Karpas-422 (cell line): ENCODE measurements around the gene TMEM145. TPM values are rescaled to one million over a fixed set of nuclear protein-coding genes. Genes with fewer than 3 reads are reported as not detected.

ENCODE experiments used
- DNase-seq: peaks from one replicate; pipeline ENCODE4 v3.0.0-alpha.2; 2015
- H2AFZ ChIP-seq: fragments of 200-600 bp; sonication (generic); 2 replicates; pipeline ENCODE4 v1.6.1; 2014; ENCODE audit warnings: antibody characterized with exemption, low read length, mixed read lengths
- H3K27ac ChIP-seq: fragments of 200-600 bp; sonication (generic); 2 replicates; pipeline ENCODE4 v1.5.1; 2014; ENCODE audit warnings: mild to moderate bottlenecking, low read length, moderate library complexity
- H3K27me3 ChIP-seq: fragments of 200-600 bp; sonication (generic); 2 replicates; pipeline ENCODE4 v1.6.1; 2014; ENCODE audit warnings: low read length, mixed read lengths
- H3K36me3 ChIP-seq: fragments of 200-600 bp; sonication (generic); 2 replicates; pipeline ENCODE4 v1.6.1; 2014; ENCODE audit warnings: low read length, mixed read lengths; ENCODE audit not compliant: insufficient read depth
- H3K4me1 ChIP-seq: fragments of 200-600 bp; sonication (generic); 2 replicates; pipeline ENCODE4 v1.6.1; 2014; ENCODE audit warnings: mild to moderate bottlenecking, low read length, mixed read lengths
- H3K4me2 ChIP-seq: fragments of 200-600 bp; sonication (generic); 2 replicates; pipeline ENCODE4 v1.6.1; 2014; ENCODE audit warnings: low read length, low read depth, mild to moderate bottlenecking; ENCODE audit not compliant: poor library complexity, severe bottlenecking
- H3K4me3 ChIP-seq: fragments of 200-600 bp; sonication (generic); 2 replicates; pipeline ENCODE4 v1.5.1; 2014; ENCODE audit warnings: mild to moderate bottlenecking, antibody characterized with exemption, low read length, mixed read lengths
- H3K79me2 ChIP-seq: fragments of 200-600 bp; sonication (generic); 2 replicates; pipeline ENCODE4 v1.6.1; 2014; ENCODE audit warnings: mild to moderate bottlenecking, low read length, mixed read lengths
- H3K9ac ChIP-seq: fragments of 200-600 bp; sonication (generic); 2 replicates; pipeline ENCODE4 v1.6.0; 2014; ENCODE audit warnings: low read length
- H3K9me2 ChIP-seq: fragments of 200-600 bp; sonication (generic), shearing (Covaris generic); replicated peaks from 2 replicates; pipeline ENCODE4 v1.6.0; 2014; ENCODE audit warnings: mild to moderate bottlenecking, low read length, moderate library complexity; ENCODE audit not compliant: insufficient read depth
- H3K9me3 ChIP-seq: fragments of 300-700, 200-600 bp; sonication (generic); 2 replicates; pipeline ENCODE4 v1.6.1; 2014; ENCODE audit warnings: low read length, mixed read lengths
- H4K20me1 ChIP-seq: fragments of 200-600 bp; sonication (generic); 2 replicates; pipeline ENCODE4 v1.6.1; 2014; ENCODE audit warnings: mild to moderate bottlenecking, antibody characterized with exemption, low read length, low read depth; ENCODE audit not compliant: insufficient read depth
- total RNA-seq: library from RNA; depleted of rRNA; stranded (reverse); fragments of >200 nt; shearing (Covaris generic); gene quantifications from 2 replicates; pipeline ENCODE4 v1.2.3, GENCODE V29; 2014; ENCODE audit warnings: low replicate concordance

TMEM145 gene
- total RNA-seq, 1 experiment from 2014 or later, result 18.7 TPM

DNA sequence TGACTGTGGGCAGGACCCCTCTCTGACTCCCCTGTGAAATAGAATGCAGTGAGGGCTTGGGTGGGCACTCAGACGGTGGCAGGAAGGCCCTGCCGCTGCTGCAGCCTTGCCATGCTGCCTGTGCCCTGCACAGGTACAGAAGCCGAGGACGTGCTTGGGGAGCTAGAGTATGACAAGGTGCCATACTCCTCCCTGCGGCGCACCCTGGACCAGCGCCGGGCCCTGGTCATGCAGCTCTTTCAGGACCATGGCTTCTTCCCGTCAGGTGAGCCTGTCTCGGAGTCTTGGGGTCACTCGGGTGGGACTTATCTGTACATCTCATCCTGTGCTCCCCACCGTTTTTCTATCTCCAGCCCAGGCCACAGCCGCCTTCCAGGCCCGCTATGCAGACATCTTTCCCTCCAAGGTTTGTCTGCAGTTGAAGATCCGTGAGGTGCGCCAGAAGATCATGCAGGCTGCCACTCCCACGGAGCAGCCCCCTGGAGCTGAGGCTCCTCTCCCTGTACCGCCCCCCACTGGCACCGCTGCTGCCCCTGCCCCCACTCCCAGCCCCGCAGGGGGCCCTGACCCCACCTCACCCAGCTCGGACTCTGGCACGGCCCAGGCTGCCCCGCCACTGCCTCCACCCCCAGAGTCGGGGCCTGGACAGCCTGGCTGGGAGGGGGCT is 18.5 kb upstream of the TMEM145 start:
- peaks cover 8% of the 10 kb centered on the region for H3K36me3 ChIP-seq
- no peaks in the 10 kb centered on the region for H3K9me3 ChIP-seq
- DNase-seq, result no peak
- peaks cover 10% of the 10 kb centered on the region for H3K4me1 ChIP-seq
- H3K9ac ChIP-seq, result no peak overlapping the region
- no peaks in the 10 kb centered on the region for H3K27me3 ChIP-seq
- 0 out of 2 replicates have a peak, but pooled peaks cover 5% of the 10 kb centered on the region for H4K20me1 ChIP-seq
- no peak overlapping the region for H2AFZ ChIP-seq
- no peak overlapping the region for H3K4me2 ChIP-seq
- no peaks in the 10 kb centered on the region for H3K79me2 ChIP-seq
- H3K9me2 ChIP-seq, result no peaks in the 10 kb centered on the region
- H3K27ac ChIP-seq, result no peak overlapping the region
- H3K4me3 ChIP-seq, result no peak overlapping the region

DNA sequence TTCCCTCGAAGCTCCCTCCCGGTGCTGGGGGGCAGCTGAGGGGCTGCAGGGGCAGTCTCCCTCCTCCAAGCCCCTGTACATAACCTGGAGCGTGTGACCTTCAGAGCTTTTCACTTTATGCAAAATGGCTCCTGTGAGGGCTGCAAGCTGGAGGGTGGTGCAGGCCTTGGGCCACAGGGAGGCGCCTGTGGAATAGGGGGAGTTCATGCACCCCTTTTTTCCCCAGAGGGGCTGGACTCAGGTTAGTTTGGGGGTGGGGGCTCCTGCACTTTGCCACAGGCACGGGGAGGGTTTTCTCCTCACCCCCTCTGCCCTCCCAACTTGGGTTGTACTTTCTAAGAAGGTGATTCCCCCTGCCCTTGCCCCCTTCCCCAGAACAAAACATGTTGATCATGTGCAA is 17.8 kb upstream of the TMEM145 start:
- Histone ChIP-seq H3K27ac (0 out of 2 replicates have a peak overlapping the region, but pooled peaks have one; percentile 25), H2AFZ (no peak overlapping the region), H3K9ac (no peak overlapping the region), H4K20me1 (0 out of 2 replicates have a peak, but pooled peaks cover 5% of the 10 kb centered on the region), H3K9me2 (no peaks in the 10 kb centered on the region), H3K27me3 (no peaks in the 10 kb centered on the region), H3K36me3 (peaks cover 8% of the 10 kb centered on the region; the same call in 1 of the 2 replicates), H3K4me3 (no peak overlapping the region), H3K4me2 (no peak overlapping the region), H3K79me2 (no peaks in the 10 kb centered on the region), H3K4me1 (peaks cover 10% of the 10 kb centered on the region), H3K9me3 (no peaks in the 10 kb centered on the region)
- DNase-seq, result peak; percentile 71

DNA sequence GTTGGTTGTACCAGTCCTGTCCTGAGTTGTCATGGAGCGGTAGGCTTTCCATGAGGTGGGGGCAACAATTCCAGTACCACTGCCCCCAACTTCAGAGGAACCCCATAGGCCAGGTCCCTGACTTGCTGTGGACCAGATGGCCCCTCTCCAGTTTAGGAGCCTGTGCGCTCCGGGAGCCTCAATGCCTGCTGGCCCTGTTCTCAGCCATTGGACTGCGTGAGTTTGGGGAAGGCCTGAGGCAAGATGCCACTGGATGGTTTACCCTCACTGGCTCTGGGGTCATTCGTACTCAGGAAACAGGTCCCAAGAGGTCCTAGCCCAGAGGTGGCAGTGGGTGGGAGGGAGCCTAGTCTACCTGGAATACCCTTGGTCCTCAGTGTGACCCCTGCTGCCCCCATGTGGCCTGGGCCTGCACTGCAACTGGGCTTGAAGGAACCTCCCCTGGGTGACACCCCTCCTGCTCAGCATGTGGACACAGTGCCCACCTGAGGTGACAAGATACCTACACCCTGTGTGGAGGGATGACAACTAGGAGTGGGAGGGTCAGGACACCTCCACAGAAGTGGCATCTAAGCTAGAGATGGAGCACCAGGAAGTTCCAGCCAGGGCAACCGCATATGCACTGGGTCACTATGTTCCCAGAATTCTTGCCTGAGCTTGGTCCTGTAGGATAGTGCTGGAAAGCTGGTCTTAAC is 17.1 kb upstream of the TMEM145 start:
- H2AFZ ChIP-seq, result no peak overlapping the region
- no peaks in the 10 kb centered on the region for H3K27me3 ChIP-seq
- H3K79me2 ChIP-seq, result no peaks in the 10 kb centered on the region
- peaks cover 8% of the 10 kb centered on the region; the same call in 1 of the 2 replicates for H3K36me3 ChIP-seq
- H3K4me2 ChIP-seq, result no peak overlapping the region
- H3K9me2 ChIP-seq, result no peaks in the 10 kb centered on the region
- H3K27ac ChIP-seq, result 0 out of 2 replicates have a peak overlapping the region, but pooled peaks have one; percentile 25
- no peak overlapping the region for H3K4me3 ChIP-seq
- DNase-seq, result peak; percentile 95
- 0 out of 2 replicates have a peak, but pooled peaks cover 5% of the 10 kb centered on the region for H4K20me1 ChIP-seq
- no peak overlapping the region for H3K9ac ChIP-seq
- peaks cover 9% of the 10 kb centered on the region for H3K4me1 ChIP-seq
- H3K9me3 ChIP-seq, result no peaks in the 10 kb centered on the region

DNA sequence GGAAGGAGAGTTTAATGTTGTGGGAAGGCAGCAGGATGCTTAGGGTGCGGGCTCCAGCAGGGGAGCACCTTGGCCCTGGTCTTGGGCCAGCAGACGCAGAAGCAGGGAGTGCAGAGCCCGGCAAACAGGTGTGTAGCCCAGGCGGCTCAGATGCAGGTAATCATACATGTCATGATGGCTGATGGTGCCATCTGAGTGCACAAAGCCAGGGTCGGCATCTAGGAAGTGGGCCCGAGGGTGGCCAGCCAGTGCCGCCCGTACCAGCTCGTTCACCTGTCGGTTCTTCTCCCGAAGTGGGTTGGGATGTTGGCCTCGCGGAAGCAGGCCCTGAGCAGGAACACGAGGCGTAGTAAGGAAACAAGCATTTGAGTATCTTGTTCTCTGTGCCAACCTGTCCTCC is 16.1 kb upstream of the TMEM145 start:
- no peak overlapping the region for H3K27ac ChIP-seq
- H3K27me3 ChIP-seq, result no peaks in the 10 kb centered on the region
- H2AFZ ChIP-seq, result no peak overlapping the region
- H3K4me3 ChIP-seq, result no peak overlapping the region
- DNase-seq, result no peak
- H3K4me2 ChIP-seq, result no peak overlapping the region
- H3K9me3 ChIP-seq, result no peaks in the 10 kb centered on the region
- no peaks in the 10 kb centered on the region for H3K9me2 ChIP-seq
- no peaks in the 10 kb centered on the region; the same call in 1 of the 2 replicates for H3K36me3 ChIP-seq
- H3K79me2 ChIP-seq, result peaks cover 9% of the 10 kb centered on the region
- peaks cover 19% of the 10 kb centered on the region for H3K4me1 ChIP-seq
- H4K20me1 ChIP-seq, result no peaks in the 10 kb centered on the region
- no peak overlapping the region for H3K9ac ChIP-seq

DNA sequence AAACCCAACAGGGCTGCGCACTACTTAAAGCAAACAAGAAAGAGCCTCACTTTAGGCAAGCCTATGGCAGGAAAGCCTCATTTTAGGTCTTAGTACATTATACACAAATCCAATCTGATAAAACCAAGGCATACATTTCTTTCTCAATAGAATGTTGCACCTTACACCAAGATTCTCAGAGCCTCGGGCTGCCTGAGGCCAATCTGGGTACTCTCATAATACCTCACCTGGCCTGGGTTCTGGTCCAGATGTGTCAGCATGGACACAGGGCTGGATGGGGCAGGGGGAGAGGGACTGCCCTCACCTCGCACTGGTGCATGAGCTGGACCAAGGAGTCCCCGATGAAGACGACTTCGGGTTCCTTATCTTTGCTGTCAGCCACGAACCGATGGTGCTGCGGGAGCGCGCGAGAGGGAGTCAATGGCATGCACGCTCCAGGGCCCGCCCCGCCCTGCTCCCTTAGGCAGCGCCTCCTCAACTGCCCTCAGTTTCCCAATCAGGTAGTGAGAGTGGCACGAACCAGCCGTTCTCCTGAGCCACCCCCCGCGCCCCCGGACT is 11.4 kb upstream of the TMEM145 start, which contains the start of gene PRR19:
Gene PRR19, plus strand, starts transcription at position 487 of the 558 bp plus-strand sequence. CDS start 7,453 bp downstream, outside the sequence.
- peak within 1 kb of the TSS; percentile 89 for H3K9ac ChIP-seq
- DNase-seq, result peak; percentile 62
- H3K27me3 ChIP-seq, result no peaks in the 10 kb centered on the region
- H3K36me3 ChIP-seq, result no peaks in the 10 kb centered on the region
- H3K79me2 ChIP-seq, result peaks cover 11% of the 10 kb centered on the region
- peak within 1 kb of the TSS; percentile 97 for H2AFZ ChIP-seq
- no peaks in the 10 kb centered on the region for H3K9me3 ChIP-seq
- H3K9me2 ChIP-seq, result no peaks in the 10 kb centered on the region
- peak within 1 kb of the TSS; percentile 77 for H3K4me3 ChIP-seq
- H3K4me2 ChIP-seq, result peak within 1 kb of the TSS; percentile 84
- H4K20me1 ChIP-seq, result no peaks in the 10 kb centered on the region
- peaks cover 21% of the 10 kb centered on the region for H3K4me1 ChIP-seq
- peak within 1 kb of the TSS; percentile 66 for H3K27ac ChIP-seq

DNA sequence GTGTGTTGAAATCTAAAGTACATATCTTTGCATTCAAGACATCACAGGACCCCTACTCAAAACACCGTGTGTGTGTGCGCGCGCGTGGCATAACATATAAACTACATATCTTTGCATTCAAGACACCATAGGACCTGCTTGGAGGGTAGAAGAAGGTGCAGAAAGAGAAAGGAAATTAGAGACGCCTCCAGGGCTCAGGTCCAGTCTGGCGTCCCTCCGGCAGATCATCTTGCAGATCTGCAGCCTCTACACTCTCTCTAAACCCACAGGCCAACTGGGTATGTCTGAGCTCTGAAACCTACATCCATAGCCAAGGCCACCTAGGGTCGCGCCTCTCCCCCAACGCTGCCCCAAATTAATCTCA is 10.0 kb upstream of the TMEM145 start:
- H3K9me3 ChIP-seq, result no peaks in the 10 kb centered on the region
- peak overlapping the region; percentile 89 for H3K9ac ChIP-seq
- H3K27me3 ChIP-seq, result no peaks in the 10 kb centered on the region
- no peak for DNase-seq
- no peaks in the 10 kb centered on the region for H4K20me1 ChIP-seq
- H3K4me1 ChIP-seq, result peaks cover 21% of the 10 kb centered on the region
- H3K27ac ChIP-seq, result peak overlapping the region; percentile 66; the same call in 1 of the 2 replicates
- H3K36me3 ChIP-seq, result no peaks in the 10 kb centered on the region
- peak overlapping the region; percentile 84 for H3K4me2 ChIP-seq
- H3K9me2 ChIP-seq, result no peaks in the 10 kb centered on the region
- H3K4me3 ChIP-seq, result peak overlapping the region; percentile 77; the same call in 1 of the 2 replicates
- H3K79me2 ChIP-seq, result peaks cover 11% of the 10 kb centered on the region
- H2AFZ ChIP-seq, result peak overlapping the region; percentile 90

DNA sequence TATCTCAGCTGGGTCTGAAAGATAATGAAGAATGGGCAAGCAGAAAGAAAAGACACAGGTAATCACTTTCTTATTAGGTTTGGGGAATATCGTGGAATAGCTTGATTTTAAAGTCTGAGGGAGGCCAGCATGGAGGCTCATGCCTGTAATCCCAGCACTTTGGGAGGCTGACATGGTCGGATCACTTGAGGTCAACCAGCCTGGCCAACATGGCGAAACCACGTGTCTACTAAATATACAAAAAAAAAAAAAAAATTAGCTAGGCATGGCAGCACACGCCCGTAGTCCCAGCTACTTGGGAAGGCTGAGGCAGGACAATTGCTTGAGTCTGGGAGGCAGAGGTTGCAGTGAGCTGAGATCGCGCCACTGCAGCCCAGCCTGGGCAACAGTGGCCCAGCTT is 9.2 kb upstream of the TMEM145 start:
- H3K9me2 ChIP-seq, result no peaks in the 10 kb centered on the region
- H4K20me1 ChIP-seq, result no peaks in the 10 kb centered on the region
- H3K27me3 ChIP-seq, result no peaks in the 10 kb centered on the region
- H3K4me3 ChIP-seq, result no peak overlapping the region
- DNase-seq, result no peak
- no peak overlapping the region for H2AFZ ChIP-seq
- no peak overlapping the region for H3K27ac ChIP-seq
- no peaks in the 10 kb centered on the region for H3K36me3 ChIP-seq
- peaks cover 21% of the 10 kb centered on the region for H3K4me1 ChIP-seq
- no peaks in the 10 kb centered on the region for H3K9me3 ChIP-seq
- no peak overlapping the region for H3K4me2 ChIP-seq
- H3K9ac ChIP-seq, result no peak overlapping the region
- H3K79me2 ChIP-seq, result peaks cover 11% of the 10 kb centered on the region

DNA sequence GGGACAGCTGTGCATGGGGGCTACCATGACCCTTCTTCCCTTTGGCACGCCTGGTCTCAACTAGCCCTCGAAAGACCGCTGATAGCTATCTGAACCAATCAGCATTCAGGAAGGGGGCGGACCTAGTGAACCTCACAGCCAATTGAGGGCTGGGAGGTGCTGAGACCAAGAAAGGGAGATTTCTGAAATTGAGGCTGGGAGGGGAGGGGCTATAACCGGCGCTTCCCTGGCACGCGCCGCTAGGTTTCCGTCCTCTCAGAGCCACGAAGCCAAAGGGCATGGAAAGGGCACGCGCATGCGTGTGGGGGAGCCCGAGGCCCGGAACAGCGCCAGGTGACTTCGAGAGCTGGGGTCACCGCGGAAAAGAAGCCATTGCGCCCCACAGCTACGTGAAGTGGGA is 6.5 kb upstream of the TMEM145 start:
- Histone ChIP-seq H3K27ac (no peak overlapping the region), H3K9ac (no peak overlapping the region), H3K4me2 (no peak overlapping the region), H2AFZ (no peak overlapping the region), H3K9me2 (no peaks in the 10 kb centered on the region), H3K9me3 (no peaks in the 10 kb centered on the region), H4K20me1 (no peaks in the 10 kb centered on the region), H3K4me3 (no peak overlapping the region), H3K36me3 (no peaks in the 10 kb centered on the region), H3K79me2 (peaks cover 6% of the 10 kb centered on the region), H3K27me3 (no peaks in the 10 kb centered on the region), H3K4me1 (peaks cover 14% of the 10 kb centered on the region)
- DNase-seq, result no peak
